Dendritic cell treated with granulocyte-macrophage colony-stimulating factor and Interleukin-4, amounts not matched to agents 40 ng/mL and 50 ng/mL, for 4 days (primary cell): ENCODE data around the gene TXK.

Experiments used
- H3K27ac Mint-ChIP-seq: one replicate; pipeline ENCODE4 v1.8.0; 2022; ENCODE audit warnings: mild to moderate bottlenecking, mixed read lengths
- H3K27me3 Mint-ChIP-seq: one replicate; pipeline ENCODE4 v1.8.0; 2022; ENCODE audit warnings: mild to moderate bottlenecking, mixed read lengths
- H3K36me3 Mint-ChIP-seq: one replicate; pipeline ENCODE4 v1.8.0; 2022; ENCODE audit warnings: low read depth, mixed read lengths
- H3K4me1 Mint-ChIP-seq: one replicate; pipeline ENCODE4 v1.8.0; 2022; ENCODE audit warnings: low read depth, mixed read lengths
- H3K4me3 Mint-ChIP-seq: one replicate; pipeline ENCODE4 v1.8.0; 2022; ENCODE audit warnings: mild to moderate bottlenecking, moderate library complexity, mixed read lengths
- H3K9me3 Mint-ChIP-seq: one replicate; pipeline ENCODE4 v1.8.0; 2022; ENCODE audit warnings: mixed read lengths
- intact Hi-C: fragments of 100-400 bp; cut with micrococcal nuclease; formaldehyde crosslinking; loops from one replicate; pipeline ENCODE4 v1.15.0; 2022

TXK gene

DNA sequence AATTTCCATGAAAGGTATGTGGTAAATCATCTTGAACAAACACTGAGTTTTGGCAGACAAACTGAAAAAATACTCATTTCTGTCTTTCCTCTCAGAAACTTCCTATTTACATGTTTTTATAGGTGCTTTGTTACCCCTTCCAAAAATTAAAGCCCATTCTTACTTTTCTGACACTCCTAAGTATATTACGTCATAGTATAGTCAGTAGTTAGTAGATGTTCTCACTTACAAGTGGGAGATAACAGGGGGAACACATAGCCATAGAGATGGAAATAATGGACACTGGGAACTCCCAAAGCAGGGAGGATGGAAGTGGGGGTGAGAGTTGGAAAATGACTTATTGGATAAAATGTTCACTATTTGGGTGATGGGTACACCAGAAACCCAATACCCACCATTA, 28.8 kb downstream of the TXK start:
- H3K4me1 Mint-ChIP-seq, result no peaks in the 10 kb centered on the region
- H3K4me3 Mint-ChIP-seq, result no peak overlapping the region
- H3K9me3 Mint-ChIP-seq, result no peaks in the 10 kb centered on the region
- no peaks in the 10 kb centered on the region for H3K36me3 Mint-ChIP-seq
- no peaks in the 10 kb centered on the region for H3K27me3 Mint-ChIP-seq
- intact Hi-C loops, result no loop called here
- H3K27ac Mint-ChIP-seq, result no peak overlapping the region

DNA sequence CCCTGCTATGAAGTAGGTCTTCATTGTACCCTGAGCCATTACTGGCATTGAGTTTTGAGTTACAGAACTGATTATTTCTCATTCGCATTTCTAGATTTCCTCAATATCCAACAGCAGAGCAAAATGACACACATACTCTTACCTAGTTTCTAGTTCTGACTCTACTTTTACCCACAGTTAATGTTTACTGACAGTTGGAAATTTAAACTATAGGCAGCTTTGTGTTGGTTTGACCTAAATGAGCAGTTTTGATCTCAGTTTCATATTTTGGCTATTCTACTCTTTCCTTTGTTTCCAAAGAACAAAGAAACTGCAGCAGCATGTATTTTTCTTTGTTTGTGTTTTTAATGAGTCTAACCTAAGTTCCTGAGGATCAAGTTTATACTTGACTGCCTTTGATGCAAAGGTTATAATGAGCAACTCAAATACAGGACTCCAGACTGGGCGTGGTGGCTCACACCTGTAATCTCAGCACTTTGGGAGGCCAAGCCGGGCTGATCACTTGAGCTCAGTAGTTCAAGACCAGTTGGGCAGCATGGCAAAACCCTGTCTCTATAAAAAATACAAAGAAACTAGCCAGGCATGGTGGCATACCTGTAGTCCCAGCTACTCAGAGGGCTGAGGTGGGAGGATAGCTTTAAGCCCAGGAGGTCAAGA, 30.4 kb downstream of the TXK start:
- no peak overlapping the region for H3K4me3 Mint-ChIP-seq
- no peaks in the 10 kb centered on the region for H3K27me3 Mint-ChIP-seq
- H3K27ac Mint-ChIP-seq, result no peak overlapping the region
- intact Hi-C loops, result no loop called here
- H3K9me3 Mint-ChIP-seq, result no peaks in the 10 kb centered on the region
- no peaks in the 10 kb centered on the region for H3K4me1 Mint-ChIP-seq
- H3K36me3 Mint-ChIP-seq, result no peaks in the 10 kb centered on the region

DNA sequence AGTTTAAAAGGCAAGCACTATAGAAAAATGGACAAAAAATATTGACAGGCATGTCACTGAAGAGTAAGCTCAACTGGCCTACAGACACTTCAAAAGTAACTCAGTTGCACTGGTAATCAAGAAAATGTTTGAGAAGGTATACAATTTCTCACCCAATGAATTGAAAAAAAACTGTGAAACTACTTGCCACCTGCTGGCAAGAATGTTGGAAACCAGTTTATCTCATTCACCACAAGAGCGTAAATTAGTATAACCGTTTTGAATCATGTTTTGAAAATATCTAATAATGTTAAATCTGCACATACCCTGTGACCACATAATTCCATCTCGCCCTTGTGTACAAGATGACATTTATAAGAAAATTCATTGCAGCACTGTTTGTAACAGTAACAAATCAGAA, 31.7 kb downstream of the TXK start:
- H3K27ac Mint-ChIP-seq, result no peak overlapping the region
- intact Hi-C loops, result no loop called here
- H3K9me3 Mint-ChIP-seq, result no peaks in the 10 kb centered on the region
- no peaks in the 10 kb centered on the region for H3K27me3 Mint-ChIP-seq
- H3K4me3 Mint-ChIP-seq, result no peak overlapping the region
- H3K36me3 Mint-ChIP-seq, result no peaks in the 10 kb centered on the region
- no peaks in the 10 kb centered on the region for H3K4me1 Mint-ChIP-seq

DNA sequence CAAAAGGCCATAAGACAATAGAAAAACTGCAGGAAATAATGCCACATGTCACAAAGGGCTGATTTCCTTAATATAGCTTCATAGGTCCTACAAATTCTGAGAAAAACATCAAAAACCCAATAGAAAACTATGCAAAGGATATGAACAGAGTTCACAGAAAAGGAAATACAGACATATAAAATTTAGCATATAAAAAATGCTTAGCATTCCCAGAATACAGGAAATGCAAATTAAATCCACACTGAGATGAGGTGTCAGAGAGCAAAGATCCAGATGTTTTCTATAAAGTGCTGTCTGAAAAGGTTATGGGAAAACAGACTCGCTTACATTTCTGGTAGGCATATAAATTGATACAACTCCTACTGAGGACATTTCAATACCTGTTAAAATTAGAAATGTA, 33.8 kb downstream of the TXK start:
- no peak overlapping the region for H3K27ac Mint-ChIP-seq

DNA sequence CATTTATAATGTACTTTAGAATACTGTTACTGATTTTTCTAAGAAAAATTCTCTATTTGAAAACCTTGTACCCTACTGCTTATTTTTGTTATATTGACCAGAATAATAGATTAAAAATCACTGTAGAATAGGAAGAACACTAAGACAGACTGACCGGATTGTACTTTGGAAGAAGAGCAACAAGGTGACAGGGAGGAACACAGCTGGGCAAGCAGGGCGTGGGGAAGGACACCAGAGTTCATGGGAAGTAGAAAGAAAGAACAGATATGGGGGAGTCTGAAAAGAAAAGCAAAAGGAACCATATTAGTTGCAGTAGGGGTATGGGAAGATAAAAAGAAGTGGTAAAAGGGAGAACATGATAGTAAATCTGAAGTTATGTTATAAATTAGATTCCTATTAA, 38.6 kb downstream of the TXK start:
- intact Hi-C loops, result no loop called here
- Mint-ChIP-seq H3K27me3 (no peaks in the 10 kb centered on the region), H3K27ac (no peak overlapping the region), H3K4me1 (no peaks in the 10 kb centered on the region), H3K9me3 (no peaks in the 10 kb centered on the region), H3K36me3 (no peaks in the 10 kb centered on the region), H3K4me3 (no peak overlapping the region)

More for the DNA sequence above, 33.8 kb downstream of the TXK start:
- intact Hi-C loops, result no loop called here
- H3K27me3 Mint-ChIP-seq, result no peaks in the 10 kb centered on the region
- no peak overlapping the region for H3K4me3 Mint-ChIP-seq
- H3K4me1 Mint-ChIP-seq, result no peaks in the 10 kb centered on the region
- no peaks in the 10 kb centered on the region for H3K36me3 Mint-ChIP-seq
- H3K9me3 Mint-ChIP-seq, result no peaks in the 10 kb centered on the region

DNA sequence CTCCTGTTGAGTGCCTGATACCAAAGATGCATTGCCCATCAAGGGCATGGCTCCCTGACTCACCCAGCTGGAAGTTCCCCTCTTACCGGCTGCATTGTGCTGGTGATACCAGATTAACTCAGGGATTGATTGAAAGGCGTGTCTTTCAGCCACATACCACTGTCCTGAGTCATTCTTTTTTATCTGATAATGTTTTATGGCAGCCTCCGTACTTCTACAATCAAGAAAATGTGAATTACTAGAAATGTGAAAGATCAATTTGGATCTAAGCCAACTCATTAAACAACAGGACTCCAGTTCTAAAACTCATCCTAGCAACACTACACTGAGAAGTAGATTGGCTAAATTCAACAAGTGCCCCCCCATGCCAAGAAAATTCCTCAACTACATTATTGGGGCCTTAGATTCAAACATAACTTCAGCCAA, 40.0 kb downstream of the TXK start:
- intact Hi-C loops, result no loop called here
- H3K4me1 Mint-ChIP-seq, result no peaks in the 10 kb centered on the region
- H3K4me3 Mint-ChIP-seq, result no peak overlapping the region
- H3K27ac Mint-ChIP-seq, result no peak overlapping the region
- no peaks in the 10 kb centered on the region for H3K9me3 Mint-ChIP-seq
- no peaks in the 10 kb centered on the region for H3K27me3 Mint-ChIP-seq
- no peaks in the 10 kb centered on the region for H3K36me3 Mint-ChIP-seq

DNA sequence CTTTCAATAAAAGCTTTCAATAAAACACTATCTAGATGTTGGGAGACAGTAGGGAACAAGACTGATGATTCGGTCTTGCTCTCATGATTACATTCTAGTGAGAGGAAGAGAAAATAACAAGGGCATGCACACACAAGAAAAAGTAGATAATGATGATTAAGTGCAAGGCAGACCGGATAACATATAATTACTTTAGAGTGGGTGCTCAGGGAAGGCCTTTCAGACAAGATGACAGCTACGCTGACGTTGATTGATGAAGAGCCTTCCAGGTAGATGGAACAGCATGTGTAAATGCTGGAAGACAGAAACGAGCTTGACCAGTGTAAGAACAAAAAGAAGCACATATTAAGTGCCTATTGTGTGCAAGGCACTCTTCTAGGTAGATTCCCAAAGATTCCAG, 43.4 kb downstream of the TXK start:
- Mint-ChIP-seq H3K27ac (no peak overlapping the region), H3K4me1 (no peaks in the 10 kb centered on the region), H3K9me3 (no peaks in the 10 kb centered on the region), H3K36me3 (no peaks in the 10 kb centered on the region), H3K27me3 (no peaks in the 10 kb centered on the region), H3K4me3 (no peak overlapping the region)
- intact Hi-C loops, result no loop called here

DNA sequence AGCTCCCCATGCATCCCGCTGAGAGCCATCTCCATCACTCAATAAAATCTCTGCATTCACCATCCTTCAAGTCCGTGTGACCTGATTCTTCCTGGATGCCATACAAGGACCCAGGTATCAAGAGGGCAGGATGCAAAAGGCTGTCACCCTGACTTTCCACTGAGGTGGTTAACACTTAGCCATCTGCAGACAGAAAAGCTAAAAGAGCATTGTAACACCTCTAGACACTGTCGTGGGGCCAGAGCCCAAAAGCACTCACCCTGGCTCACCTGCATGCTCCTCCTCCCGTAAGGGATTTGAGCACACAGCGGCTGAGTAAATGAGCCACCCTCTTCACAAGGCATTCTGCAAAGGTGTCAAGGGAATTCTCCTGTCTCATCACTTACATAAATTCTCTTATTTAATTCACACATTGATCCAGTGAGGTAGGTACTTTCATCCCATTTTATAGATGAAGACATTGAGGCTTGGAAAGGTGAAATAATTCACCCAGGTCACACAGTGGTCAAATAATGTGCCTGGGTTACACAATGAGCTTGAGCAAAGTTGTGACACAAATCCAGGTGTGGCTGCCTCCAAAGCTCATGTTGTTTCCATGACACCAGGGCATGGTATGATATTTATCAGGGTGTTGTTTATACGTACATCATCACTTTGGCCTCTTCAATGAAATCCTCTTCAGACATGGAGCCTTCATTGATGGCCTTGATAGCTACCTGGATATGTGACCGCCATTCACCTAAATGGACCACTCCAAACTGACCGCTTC, 48.0 kb downstream of the TXK start:
- H3K27me3 Mint-ChIP-seq, result peaks cover 4% of the 10 kb centered on the region
- H3K9me3 Mint-ChIP-seq, result no peaks in the 10 kb centered on the region
- H3K36me3 Mint-ChIP-seq, result no peaks in the 10 kb centered on the region
- no peaks in the 10 kb centered on the region for H3K4me1 Mint-ChIP-seq
- no peak overlapping the region for H3K27ac Mint-ChIP-seq
- H3K4me3 Mint-ChIP-seq, result no peak overlapping the region
- intact Hi-C loops, result loop anchor here (5.0 to 10.0 kb wide), 2 partner anchors 54 to 401 kb away; no protein-coding TSS in a partner anchor

DNA sequence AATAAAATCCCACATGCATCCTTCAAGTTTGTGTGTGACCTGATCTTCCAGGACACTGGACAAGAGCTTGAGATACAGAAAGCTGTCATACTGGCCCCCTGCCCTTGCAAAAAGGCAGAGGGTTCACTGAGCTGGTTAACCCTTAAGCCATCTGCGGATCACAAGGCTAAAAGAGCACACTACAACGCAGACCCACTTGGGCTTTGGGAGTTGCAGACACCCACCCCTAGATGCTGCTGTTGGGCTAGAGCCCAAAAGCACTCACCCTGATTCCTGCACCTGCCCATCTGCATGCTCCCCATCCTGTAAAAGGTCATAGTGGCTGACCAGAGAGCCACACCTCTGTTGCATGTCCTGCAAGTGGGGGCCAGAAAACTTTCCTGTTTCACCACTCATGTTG, 51.1 kb downstream of the TXK start:
- intact Hi-C loops, result loop anchor here (10.0 kb wide), 1 partner anchor 398 kb away; no protein-coding TSS in a partner anchor
- Mint-ChIP-seq H3K36me3 (no peaks in the 10 kb centered on the region), H3K27me3 (peaks cover 4% of the 10 kb centered on the region), H3K4me3 (no peak overlapping the region), H3K27ac (no peak overlapping the region), H3K4me1 (no peaks in the 10 kb centered on the region), H3K9me3 (no peaks in the 10 kb centered on the region)

DNA sequence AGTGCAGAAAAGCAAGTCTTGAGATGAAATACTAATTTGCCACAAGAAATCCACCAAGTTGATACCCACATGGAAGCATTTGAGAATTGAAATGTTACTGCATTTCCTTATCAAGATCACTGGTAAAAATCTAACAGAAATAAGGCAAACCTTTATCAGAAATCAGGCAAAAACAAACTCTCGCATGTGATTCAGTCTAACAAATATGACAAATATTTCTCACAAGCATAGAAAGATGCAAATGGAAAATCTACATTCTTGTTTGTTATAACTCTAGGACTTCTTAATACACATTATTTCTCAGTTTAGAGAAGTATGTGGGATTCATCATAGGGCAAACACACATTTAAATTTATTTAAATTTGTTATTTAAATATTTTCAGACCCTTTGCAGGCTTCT, 52.9 kb downstream of the TXK start:
- no peak overlapping the region for H3K27ac Mint-ChIP-seq
- H3K27me3 Mint-ChIP-seq, result peaks cover 4% of the 10 kb centered on the region
- H3K9me3 Mint-ChIP-seq, result no peaks in the 10 kb centered on the region
- H3K4me1 Mint-ChIP-seq, result no peaks in the 10 kb centered on the region
- no peaks in the 10 kb centered on the region for H3K36me3 Mint-ChIP-seq
- intact Hi-C loops, result loop anchor here (10.0 kb wide), 1 partner anchor 396 kb away; no protein-coding TSS in a partner anchor
- H3K4me3 Mint-ChIP-seq, result no peak overlapping the region

DNA sequence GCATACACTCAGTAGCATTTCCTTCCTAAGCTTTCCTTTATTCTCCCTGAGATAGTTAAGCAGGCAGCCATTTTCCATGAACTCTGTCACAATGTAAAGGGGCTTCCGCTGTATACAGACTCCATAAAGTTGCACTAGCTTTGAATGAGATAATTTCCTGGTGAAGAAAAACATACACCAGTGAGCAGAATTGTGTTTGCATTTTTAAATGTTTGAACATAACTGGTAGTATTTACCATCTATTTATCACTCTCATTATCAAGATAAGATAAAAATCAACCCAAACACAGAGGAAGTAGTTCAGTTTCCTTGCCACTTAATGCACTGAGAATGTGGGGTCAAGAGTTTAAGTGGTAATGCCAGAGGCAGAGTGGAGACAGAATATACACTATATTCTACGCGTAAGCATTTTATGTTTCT, 54.1 kb downstream of the TXK start:
- Mint-ChIP-seq H3K27me3 (peaks cover 4% of the 10 kb centered on the region), H3K4me1 (no peaks in the 10 kb centered on the region), H3K4me3 (no peak overlapping the region), H3K27ac (no peak overlapping the region), H3K36me3 (no peaks in the 10 kb centered on the region), H3K9me3 (no peaks in the 10 kb centered on the region)
- intact Hi-C loops, result loop anchor here (10.0 kb wide), 1 partner anchor 395 kb away; no protein-coding TSS in a partner anchor

DNA sequence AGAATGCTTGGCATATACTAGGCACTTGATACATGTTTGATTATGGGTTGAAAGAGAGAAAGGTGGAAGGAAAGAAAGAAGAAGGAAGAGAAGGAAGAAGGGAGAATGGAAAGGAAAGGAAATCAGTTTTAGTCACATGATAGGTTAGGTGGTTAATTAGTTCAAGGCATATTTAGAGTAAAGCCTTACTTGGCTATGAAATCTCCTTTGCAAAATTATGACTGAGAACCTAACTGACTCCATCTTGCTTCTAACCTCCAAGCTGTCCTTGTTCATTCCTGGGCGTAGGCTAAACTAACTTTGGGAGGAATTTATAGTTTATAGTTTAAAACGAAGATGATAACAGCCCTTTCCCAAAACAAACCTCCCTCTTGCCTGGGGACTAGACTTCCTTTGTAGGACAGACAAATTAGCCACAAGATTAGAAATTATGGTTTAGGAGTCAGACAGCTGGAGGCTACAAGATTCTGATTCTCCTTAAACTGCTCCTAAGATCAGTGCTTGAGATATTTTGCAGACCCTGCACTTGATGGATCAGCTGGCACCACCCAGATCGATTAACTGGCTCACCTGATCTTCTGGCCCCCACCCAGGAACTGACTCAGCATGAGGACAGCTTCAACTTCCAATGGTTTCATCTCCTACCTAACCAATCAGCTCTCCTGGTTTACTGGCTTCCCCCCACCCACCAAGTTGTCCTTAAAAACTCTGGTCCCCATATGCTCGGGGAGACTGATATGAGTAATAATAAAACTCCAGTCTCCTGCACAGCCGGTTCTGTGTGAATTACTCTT, 55.0 kb downstream of the TXK start:
- Mint-ChIP-seq H3K36me3 (no peaks in the 10 kb centered on the region), H3K4me3 (no peak overlapping the region), H3K27me3 (peaks cover 3% of the 10 kb centered on the region), H3K27ac (no peak overlapping the region), H3K4me1 (no peaks in the 10 kb centered on the region), H3K9me3 (no peaks in the 10 kb centered on the region)
- intact Hi-C loops, result no loop called here

DNA sequence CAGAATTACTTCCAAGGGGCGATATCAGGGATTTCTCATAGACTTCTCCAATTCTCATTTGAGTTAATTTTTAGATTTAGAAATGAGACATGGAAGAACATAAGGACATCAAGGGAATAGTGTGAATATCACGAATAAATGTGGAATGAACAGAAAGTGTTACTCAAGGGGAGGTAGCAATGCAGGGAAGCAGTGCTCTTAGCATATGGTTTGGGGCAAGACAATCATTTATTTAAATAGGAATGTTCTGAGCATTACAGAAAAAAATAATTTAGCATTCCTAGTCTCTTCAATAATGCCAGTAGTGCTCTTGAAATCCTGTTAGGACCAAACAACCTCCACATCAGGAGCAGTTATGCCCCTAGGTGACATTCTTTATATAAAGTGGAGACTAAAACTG, 55.6 kb downstream of the TXK start:
- Mint-ChIP-seq H3K27me3 (peaks cover 2% of the 10 kb centered on the region), H3K27ac (no peak overlapping the region), H3K9me3 (no peaks in the 10 kb centered on the region), H3K4me3 (no peak overlapping the region), H3K36me3 (no peaks in the 10 kb centered on the region), H3K4me1 (peaks cover 4% of the 10 kb centered on the region)
- intact Hi-C loops, result no loop called here

DNA sequence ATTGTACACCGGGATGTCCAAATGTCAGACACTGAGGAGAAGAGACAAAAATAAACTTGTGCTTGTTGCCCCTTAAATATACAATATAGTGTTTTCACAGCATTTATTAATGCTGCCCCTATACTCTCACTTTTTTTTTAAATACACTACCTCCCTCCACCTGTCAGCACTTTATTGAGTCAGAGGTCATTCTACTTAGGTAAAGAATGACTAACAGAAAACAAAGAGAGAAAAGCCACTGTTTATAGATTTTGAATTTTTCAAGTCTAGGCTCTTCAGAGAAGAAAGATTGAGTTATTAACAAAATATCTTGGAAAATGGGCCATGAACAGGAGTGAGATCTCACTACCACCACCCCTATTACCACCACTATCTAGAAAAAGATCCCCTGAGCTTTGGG, 59.4 kb downstream of the TXK start:
- Mint-ChIP-seq H3K4me1 (peaks cover 6% of the 10 kb centered on the region), H3K9me3 (no peaks in the 10 kb centered on the region), H3K27me3 (no peaks in the 10 kb centered on the region), H3K36me3 (no peaks in the 10 kb centered on the region), H3K27ac (no peak overlapping the region), H3K4me3 (no peak overlapping the region)
- intact Hi-C loops, result no loop called here
